ENCODE measurements around the gene TMED5.

Gene TMED5

GRCh38 chr1:93114391-93114790 lies 65.8 kb downstream of the TMED5 start:
- no peak for DNase-seq

DNA sequence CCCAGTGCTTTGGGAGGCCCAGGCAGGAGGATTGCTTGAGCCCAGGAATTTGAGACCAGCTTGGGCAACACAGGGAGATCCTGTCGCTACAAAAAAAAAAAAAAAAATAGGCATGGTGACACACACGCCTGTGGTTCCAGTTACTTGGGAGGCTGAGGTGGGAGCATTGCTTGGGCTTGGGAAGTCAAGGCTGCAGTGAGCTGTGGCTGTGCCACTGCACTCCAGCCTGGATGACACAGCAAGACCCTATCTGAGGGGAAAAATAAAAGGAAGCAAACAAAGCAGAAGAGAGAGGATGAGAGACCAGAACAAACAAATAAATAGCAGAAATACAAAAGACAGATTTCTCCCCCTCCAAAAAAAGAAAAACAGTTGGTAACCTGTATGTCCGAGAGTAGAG lies 67.1 kb downstream of the TMED5 start:
- DNase-seq: no peak

DNA sequence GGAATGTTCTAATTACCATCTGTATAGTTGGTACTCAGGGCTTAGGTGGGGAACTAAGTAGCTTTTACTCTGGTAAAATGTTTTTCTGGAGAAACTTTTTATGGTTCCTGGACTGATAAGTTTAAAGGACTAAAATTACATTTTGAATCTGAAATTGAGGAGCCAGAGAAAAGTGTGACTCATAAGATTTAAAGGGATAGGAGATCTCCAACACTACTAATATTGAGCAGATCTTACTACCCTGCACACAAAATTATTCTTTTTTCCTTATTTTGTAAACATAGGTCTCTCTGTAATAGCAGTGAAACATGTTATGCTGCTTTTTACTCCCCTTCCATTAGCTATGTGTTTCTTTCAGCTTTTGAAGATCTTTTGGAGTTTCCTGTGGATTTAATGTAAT lies 68.7 kb downstream of the TMED5 start:
- DNase-seq: no peak

DNA sequence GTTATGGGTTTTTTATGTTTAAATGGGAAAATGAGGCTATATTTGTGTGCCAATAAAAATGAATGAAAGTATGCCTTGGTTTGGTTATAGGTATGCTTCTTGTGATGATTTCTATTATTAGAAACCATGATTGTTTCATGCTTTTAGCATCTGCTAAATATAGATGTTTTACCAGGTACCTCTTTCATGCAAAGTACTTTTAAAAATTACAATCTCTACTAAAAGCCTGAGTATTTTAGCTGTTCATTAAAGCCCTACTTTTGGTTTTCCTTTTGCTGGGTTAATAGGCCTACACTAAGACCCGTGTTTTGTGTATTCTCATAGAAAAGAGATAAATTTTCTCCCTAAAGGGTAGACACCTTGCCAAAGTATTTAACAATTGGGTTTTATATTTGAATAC lies 69.1 kb downstream of the TMED5 start:
- DNase-seq: no peak

DNA sequence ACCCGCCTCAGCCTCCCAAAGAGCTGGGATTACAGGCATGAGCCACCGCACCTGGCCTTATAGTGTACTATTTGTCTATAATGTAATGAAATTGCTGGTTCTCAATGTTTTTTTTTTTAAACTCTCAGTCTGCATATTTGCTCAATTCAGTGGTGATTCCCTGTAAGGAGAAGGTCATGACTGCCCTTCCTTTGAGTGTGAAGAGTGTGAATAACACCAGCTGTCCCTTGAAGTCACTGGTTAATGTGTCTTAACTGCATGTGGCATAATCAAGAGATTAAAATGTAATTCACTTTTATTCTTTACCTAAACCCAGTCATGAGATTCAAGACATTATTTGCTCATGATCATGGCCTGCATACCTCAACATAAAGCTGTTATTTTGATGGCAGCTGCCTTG lies 70.6 kb downstream of the TMED5 start:
- no peak for DNase-seq

GRCh38 chr1:93108335-93108734 lies 71.9 kb downstream of the TMED5 start:
- DNase-seq: no peak

DNA sequence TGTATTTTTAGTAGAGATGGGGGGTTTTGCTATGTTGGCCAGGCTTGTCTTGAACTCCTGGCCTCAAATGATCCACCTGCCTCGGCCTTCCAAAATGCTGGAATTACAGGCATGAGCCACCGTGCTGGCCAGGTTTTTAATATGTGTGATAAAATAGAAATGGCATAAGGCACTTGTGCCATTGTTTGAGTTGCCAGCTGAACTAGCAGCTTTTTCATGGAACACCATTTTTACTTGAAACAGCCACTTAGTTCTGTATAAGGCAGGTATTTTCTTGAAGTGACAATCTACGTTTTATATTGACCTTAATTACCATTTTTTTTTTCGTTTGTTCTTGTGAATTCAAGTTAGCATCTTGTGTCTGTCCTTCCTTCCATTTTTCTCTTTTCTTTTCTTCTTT lies 72.8 kb downstream of the TMED5 start:
- DNase-seq: no peak

GRCh38 chr1:93106226-93106625 lies 74.0 kb downstream of the TMED5 start:
- no peak for DNase-seq

- DNase-seq: no peak
These were observed 78.1 kb downstream of the TMED5 start for GRCh38 chr1:93102142-93102541.
